NCI-H82 treated with DMSO at 0.1 percent for 48 hours (cell line): ENCODE data around the gene LAMA1.

Experiments
- DNase-seq: peaks from one replicate; lab custom pipeline; 2025; ENCODE audit not compliant: unreplicated experiment; lab: John Stamatoyannopoulos, UW

The LAMA1 gene

DNA sequence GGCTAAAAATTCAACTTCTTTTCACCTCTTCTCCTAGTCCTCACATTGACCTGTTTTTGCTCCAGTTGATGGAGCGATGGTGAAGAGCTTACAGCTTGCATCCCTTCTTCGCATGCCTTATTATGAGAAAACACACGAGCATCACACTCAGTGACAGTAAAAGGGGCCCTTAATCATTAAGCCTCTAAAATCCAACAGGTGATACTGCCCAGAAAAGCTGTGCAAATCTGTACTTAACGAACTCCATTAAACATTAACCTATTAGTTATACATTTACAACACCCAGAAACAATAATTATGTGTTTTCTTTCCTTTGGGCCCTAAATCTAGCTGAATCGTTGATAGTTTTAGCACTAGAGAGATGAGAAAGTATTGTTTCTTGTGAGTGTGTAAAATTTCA, 54.8 kb downstream of the LAMA1 start:
- no peak for DNase-seq

DNA sequence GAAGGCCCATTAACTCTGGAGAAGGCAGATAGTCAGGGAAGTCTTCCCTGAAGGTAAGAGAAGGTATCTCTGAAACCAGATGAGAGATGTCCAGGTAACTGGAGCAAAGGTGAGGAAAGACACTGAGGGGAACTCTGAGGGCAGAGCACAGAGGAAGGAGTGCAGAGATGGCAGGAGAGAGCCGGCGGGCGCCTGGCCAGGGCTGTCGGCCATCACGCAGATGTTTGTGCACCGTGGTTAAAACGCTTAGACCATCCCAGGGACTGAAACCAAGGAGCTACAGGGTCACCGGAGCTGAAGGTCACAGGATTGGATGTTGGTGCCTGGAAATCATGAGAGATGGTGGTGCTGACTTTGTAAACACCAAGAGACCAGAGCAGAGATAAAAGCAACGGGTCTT, 55.4 kb downstream of the LAMA1 start:
- no peak for DNase-seq

GRCh38 chr18:7059276-7059675, 58.3 kb downstream of the LAMA1 start:
- DNase-seq: no peak

DNA sequence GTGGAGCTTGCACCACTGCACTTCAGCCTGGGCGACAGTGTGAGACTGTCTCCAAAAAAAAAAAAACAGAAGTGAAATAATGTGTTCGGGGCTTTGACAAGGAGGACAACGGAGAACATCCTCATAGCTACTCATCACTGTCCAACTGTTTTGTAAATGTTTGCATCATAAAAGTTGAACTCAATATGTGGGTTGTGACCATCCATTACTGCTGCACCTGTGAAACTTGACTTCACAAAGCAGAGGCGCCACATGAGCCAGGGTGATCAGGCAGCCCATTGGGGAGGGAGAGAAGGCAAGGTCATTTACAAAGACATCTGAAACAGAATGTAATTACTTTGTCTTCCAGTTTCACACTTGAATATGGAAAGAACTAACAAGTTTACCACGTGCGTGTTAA, 61.6 kb downstream of the LAMA1 start:
- no peak for DNase-seq

- DNase-seq: no peak
Observed at GRCh38 chr18:7049951-7050350, 67.6 kb downstream of the LAMA1 start.

- no peak for DNase-seq
Observed at GRCh38 chr18:7048081-7048480, 69.5 kb downstream of the LAMA1 start.

GRCh38 chr18:7047336-7047735, 70.3 kb downstream of the LAMA1 start:
- DNase-seq: no peak

GRCh38 chr18:7038330-7038851, 79.2 kb downstream of the LAMA1 start:
- DNase-seq: peak; percentile 31

GRCh38 chr18:7037470-7037869, 80.1 kb downstream of the LAMA1 start:
- no peak for DNase-seq

- no peak for DNase-seq
Observed at GRCh38 chr18:7035807-7036206, 81.8 kb downstream of the LAMA1 start.

GRCh38 chr18:7034924-7035323, 82.7 kb downstream of the LAMA1 start:
- no peak for DNase-seq

DNA sequence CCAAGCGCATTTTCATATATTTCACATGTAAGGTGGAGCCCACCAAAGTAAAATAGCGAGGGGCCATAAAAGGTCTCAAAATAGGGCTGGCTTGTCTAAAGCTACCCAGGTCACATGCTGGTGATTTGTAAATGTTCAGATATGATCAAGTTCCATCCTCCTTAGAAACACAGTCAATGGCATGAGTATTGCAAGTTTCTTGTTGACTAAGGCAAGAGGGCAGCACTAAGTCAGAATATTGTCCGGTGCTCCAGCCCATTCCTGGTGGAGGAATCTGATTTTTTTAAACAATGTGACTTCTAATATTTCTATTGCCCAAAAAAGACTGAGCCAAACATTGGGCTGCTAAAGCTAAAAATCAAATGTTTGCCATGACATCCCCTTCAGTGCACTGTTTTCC, 85.1 kb downstream of the LAMA1 start:
- DNase-seq: no peak

DNA sequence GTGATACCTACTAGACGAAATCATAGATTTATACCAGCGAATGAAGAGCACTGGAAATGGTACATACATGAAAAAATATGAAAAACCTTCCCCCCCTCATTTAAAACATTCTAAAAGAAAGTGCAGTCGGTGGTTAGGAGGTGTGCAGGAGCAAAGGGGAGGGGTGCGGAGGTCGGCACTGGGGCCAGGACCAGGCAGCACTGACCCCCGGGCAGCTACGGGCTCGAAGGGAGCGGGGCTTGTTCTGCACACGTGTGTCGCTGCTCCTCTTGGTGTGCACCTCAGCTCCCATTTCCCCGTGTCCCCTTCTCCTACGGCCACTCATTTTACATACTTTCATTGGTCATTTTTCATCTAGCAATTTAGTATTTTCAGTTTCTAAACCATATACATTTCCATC, 89.0 kb downstream of the LAMA1 start:
- no peak for DNase-seq

DNA sequence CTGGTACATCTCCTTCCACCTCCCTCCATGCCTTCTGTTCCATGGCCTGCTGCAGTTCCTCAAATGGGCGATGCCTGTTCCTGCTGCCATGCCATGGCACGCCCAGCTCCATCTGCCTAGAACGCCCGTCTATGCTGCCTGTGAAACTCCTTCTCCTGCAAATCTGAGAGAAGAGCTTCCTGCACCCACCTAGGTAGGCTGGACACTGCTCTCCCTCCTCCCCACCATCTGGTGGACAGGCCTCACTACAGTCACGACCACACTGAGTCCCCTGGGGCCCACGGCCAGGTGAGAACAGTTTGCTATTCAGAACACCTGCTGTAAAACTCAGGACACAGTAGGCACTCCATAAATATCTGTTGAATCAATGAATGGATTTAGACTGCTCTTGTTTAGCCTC, 92.4 kb downstream of the LAMA1 start:
- DNase-seq: no peak

- no peak for DNase-seq
Observed at GRCh38 chr18:7023581-7023980, 94.0 kb downstream of the LAMA1 start.

- no peak for DNase-seq
Observed at GRCh38 chr18:7023063-7023580, 94.5 kb downstream of the LAMA1 start.

- DNase-seq: peak; percentile 58
Observed at GRCh38 chr18:7021994-7022840, 95.4 kb downstream of the LAMA1 start.

DNA sequence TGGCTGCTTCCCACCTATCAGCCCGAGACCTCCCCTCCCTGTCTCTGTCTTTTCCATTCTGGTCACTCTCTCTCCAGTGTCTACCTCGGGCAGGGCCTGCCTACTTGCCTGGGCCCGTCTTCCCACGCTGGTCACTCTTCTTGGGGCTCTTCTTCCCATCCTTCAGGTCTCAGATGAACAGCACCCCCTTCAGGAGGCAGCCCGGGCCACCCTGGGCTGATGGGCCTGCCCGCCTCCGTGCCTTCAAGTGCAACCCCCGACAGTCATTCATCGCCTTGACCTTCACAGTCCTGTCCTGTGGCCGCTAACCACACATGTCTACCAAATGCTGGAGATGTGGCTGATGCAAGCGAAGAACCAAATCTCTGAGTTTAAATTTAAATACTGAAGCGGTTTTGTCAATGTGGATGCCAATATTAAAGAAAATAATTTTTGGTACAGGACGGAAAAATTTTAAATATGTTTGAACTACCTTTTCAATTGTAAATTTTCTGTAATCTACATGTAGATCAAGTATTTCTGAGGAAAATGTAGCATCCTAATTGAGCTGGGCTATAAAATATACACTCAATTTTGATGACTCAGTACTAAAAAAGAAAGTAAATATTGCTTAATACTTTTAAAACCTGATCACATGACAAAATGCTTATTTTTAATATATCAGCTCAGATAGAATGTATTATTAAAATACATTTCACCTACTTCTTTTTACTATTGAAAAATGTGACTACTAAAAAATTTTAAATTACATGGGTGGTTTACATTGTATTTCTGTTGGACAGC, 96.4 kb downstream of the LAMA1 start:
- no peak for DNase-seq

DNA sequence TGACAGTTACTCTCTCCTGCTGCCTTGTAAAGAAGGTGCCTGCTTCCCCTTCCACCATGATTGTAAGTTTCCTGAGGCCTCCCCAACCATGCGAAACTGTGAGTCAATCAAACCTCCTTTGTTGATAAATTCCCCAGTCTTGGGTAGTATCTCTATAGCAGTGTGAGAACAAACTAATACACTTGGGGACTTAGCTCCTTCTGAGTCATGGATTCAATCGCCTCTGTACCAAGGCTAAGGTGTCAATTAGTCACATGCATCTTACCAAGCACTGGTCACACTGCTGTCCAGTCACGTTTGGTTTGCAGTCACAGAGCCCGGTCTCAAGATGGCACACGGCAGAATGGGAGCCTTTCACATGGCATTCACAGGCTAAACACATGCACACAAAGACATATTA, 100.6 kb downstream of the LAMA1 start:
- DNase-seq: no peak

DNA sequence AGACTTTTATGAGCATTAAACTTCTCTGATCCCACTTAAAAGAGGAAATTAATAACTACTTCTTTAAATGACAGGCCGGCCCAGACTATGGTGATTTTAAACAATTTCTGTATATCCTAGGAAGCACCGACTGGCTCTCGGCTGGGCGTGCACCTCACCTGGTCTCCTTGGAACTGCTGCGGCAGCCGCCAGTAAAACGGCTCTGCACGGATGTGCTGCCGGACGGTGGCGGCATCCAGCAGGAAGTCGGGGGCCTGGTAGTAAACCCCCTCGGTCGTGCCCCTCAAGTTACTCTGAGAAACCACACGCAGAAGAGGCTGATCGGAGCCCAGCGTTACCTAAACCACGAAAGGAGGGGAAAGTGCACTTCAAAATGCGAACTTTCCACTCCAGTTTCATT, 106.5 kb downstream of the LAMA1 start:
- DNase-seq: no peak

- no peak for DNase-seq
Observed at GRCh38 chr18:7004009-7004408, 113.6 kb downstream of the LAMA1 start.

DNA sequence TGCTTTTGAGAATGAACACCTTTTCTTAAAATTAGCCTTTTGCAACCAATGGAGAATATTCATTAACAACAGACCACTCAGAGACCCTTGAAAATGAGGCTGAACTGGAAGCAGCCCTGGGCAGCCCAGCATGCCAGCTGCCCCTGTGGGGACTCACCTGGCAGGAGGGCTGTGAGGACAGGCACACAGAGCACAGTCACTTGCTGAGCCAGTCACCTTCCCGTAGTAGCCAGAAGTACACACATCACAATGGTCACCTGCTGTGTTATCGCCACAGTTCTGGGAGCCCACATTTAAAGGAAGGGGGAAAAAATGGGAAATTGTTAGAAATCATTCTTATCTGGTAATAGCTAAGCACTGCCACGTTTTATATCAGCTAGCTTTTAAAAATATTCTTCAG, 115.5 kb downstream of the LAMA1 start:
- DNase-seq: no peak
